ENCODE results near the gene HRH1.

HRH1 gene

GRCh38 chr3:11306817-11307589 is 152.7 kb downstream of the HRH1 start:
- H3K4me3 ChIP-seq (ENCODE audit: low read depth, low read length): no peak overlapping the region
- no peak for TF ChIP-seq CTCF (IDR thresholded peaks at IDR 0.05; ENCODE audit: borderline replicate concordance, insufficient read depth, low read depth, low read length)

GRCh38 chr3:11307830-11308432 is 153.6 kb downstream of the HRH1 start:
- no peak for TF ChIP-seq CTCF (IDR thresholded peaks at IDR 0.05; ENCODE audit: borderline replicate concordance, insufficient read depth, low read depth, low read length)
- no peak overlapping the region for H3K4me3 ChIP-seq (ENCODE audit: low read depth, low read length)

- no peak for TF ChIP-seq CTCF (IDR thresholded peaks at IDR 0.05; ENCODE audit: borderline replicate concordance, insufficient read depth, low read depth, low read length)
Observed at GRCh38 chr3:11310258-11310657, 156.0 kb downstream of the HRH1 start.

GRCh38 chr3:11312166-11312565 is 157.9 kb downstream of the HRH1 start:
- TF ChIP-seq CTCF (IDR thresholded peaks at IDR 0.05; ENCODE audit: borderline replicate concordance, insufficient read depth, low read depth, low read length): no peak
- no peak overlapping the region for H3K4me3 ChIP-seq (ENCODE audit: low read depth, low read length)

More at GRCh38 chr3:11310258-11310657, 156.0 kb downstream of the HRH1 start:
- no peak overlapping the region for H3K4me3 ChIP-seq (ENCODE audit: low read depth, low read length)

Data from GM12875 (cell line).